Liver (tissue), 9 donors: ENCODE measurements around the gene RAVER2. TPM values are rescaled to one million over a fixed set of nuclear protein-coding genes. Genes with fewer than 3 reads are reported as not detected.

Experiments
- DNase-seq: peaks from one replicate; pipeline ENCODE4 v3.0.0-alpha.2; 2017; ENCODE audit warnings: low spot score
- H3K27ac ChIP-seq, 2 donors: one replicate each; pipeline ENCODE4 v1.7.0; 2013; ENCODE audit warnings: inconsistent platforms in 2 of 2, low read length in 2 of 2, control low read depth in 1 of 2, low read depth in 1 of 2, mild to moderate bottlenecking in 1 of 2
- H3K27me3 ChIP-seq, 4 donors: one replicate each; pipeline versions ENCODE4 v1.6.1 to v1.7.0; 2013; ENCODE audit warnings: low read length in 3 of 4, inconsistent platforms in 1 of 4, mild to moderate bottlenecking in 1 of 4, moderate library complexity in 1 of 4; ENCODE audit not compliant: control insufficient read depth in 4 of 4, insufficient read depth in 4 of 4
- H3K36me3 ChIP-seq, 4 donors: one replicate each; pipeline versions ENCODE4 v1.6.1 to v1.7.0; 2013; ENCODE audit warnings: low read length in 3 of 4, mild to moderate bottlenecking in 3 of 4, low read depth in 1 of 4, moderate library complexity in 1 of 4; ENCODE audit not compliant: control insufficient read depth in 4 of 4, insufficient read depth in 3 of 4
- H3K4me1 ChIP-seq, 4 donors: one replicate each; pipeline versions ENCODE4 v1.6.1 to v1.7.0; 2013; ENCODE audit warnings: low read length in 3 of 4, mild to moderate bottlenecking in 3 of 4, moderate library complexity in 1 of 4; ENCODE audit not compliant: control insufficient read depth in 4 of 4, insufficient read depth in 4 of 4
- H3K4me3 ChIP-seq, 3 donors: one replicate each; pipeline versions ENCODE4 v1.6.1 to v1.7.0; 2013; ENCODE audit warnings: low read length in 3 of 3, control low read depth in 1 of 3, low read depth in 1 of 3, mild to moderate bottlenecking in 1 of 3
- H3K9ac ChIP-seq, 2 donors: one replicate each; pipeline ENCODE4 v1.7.0; 2013; ENCODE audit warnings: low read length in 2 of 2, mild to moderate bottlenecking in 2 of 2, moderate library complexity in 2 of 2, control low read depth in 1 of 2, low read depth in 1 of 2
- H3K9me3 ChIP-seq, 4 donors: one replicate each; pipeline versions ENCODE4 v1.6.1 to v1.7.0; 2013; ENCODE audit warnings: low read length in 3 of 4; ENCODE audit not compliant: control insufficient read depth in 4 of 4
- ATF3 ChIP-seq: IDR thresholded peaks from 2 replicates; pipeline ENCODE4 v1.6.1; 2016; ENCODE audit warnings: antibody characterized with exemption
- EGR1 ChIP-seq, 2 donors: IDR thresholded peaks; 2 replicates each; pipeline ENCODE4 v1.6.1; 2016 to 2018; ENCODE audit warnings: antibody characterized with exemption in 2 of 2, low read depth in 2 of 2
- FOXA1 ChIP-seq: IDR thresholded peaks from 2 replicates; pipeline ENCODE4 v1.6.1; 2016; ENCODE audit warnings: antibody characterized with exemption
- FOXA2 ChIP-seq: IDR thresholded peaks from 2 replicates; pipeline ENCODE4 v1.6.1; 2016; ENCODE audit warnings: antibody characterized with exemption
- HNF4A ChIP-seq, 2 donors: conservative IDR thresholded peaks; 2 replicates each; pipeline ENCODE4 v1.6.1; 2016; ENCODE audit warnings: antibody characterized with exemption in 2 of 2, mild to moderate bottlenecking in 2 of 2
- JUND ChIP-seq, 2 donors: IDR thresholded peaks; 2 replicates each; pipeline ENCODE4 v1.6.1; 2016; ENCODE audit warnings: antibody characterized with exemption in 2 of 2
- MAX ChIP-seq: IDR thresholded peaks from 2 replicates; pipeline ENCODE4 v1.6.1; 2016; ENCODE audit warnings: antibody characterized with exemption
- NR2F2 ChIP-seq: IDR thresholded peaks from 2 replicates; pipeline ENCODE4 v1.6.1; 2016; ENCODE audit warnings: antibody characterized with exemption
- RAD21 ChIP-seq, 2 donors: IDR thresholded peaks; 2 replicates each; pipeline ENCODE4 v1.6.1; 2016; ENCODE audit warnings: antibody characterized with exemption in 2 of 2, mild to moderate bottlenecking in 2 of 2
- REST ChIP-seq: IDR thresholded peaks from 2 replicates; pipeline ENCODE4 v1.6.1; 2016; ENCODE audit warnings: antibody characterized with exemption, mild to moderate bottlenecking
- SP1 ChIP-seq: IDR thresholded peaks from 2 replicates; pipeline ENCODE4 v1.6.1; 2018; ENCODE audit warnings: antibody characterized with exemption, mild to moderate bottlenecking
- TAF1 ChIP-seq: conservative IDR thresholded peaks from 2 replicates; pipeline ENCODE4 v1.6.1; 2016; ENCODE audit warnings: antibody characterized with exemption, mild to moderate bottlenecking
- YY1 ChIP-seq: IDR thresholded peaks from 2 replicates; pipeline ENCODE4 v1.6.1; 2016; ENCODE audit warnings: antibody characterized with exemption, mild to moderate bottlenecking
- ZBTB33 ChIP-seq: IDR thresholded peaks from 2 replicates; pipeline ENCODE4 v1.6.1; 2016; ENCODE audit warnings: antibody characterized with exemption
- WGBS: extraction: QIAGEN DNeasy Blood & Tissue Kit; methylation state at CpG from one replicate; pipeline ENCODE4 v1.1.7; 2013; 5-methylcytosine and 5-hydroxymethylcytosine counted together
- polyA plus RNA-seq, 2 donors: library from polyadenylated mRNA; stranded (reverse) in 1 of 2; unstranded in 1 of 2; fragments of 200-250 nt in 1 of 2; fragments of >200 nt in 1 of 2; fragmentation: Nextera tagmentation in 1 of 2; extraction: Ambion mirVana in 1 of 2; gene quantifications; one replicate each; pipeline versions ENCODE4 v1.2.1 to v1.2.3, GENCODE V29; 2013 to 2015
- total RNA-seq, 2 donors: library from RNA; depleted of rRNA; stranded (reverse); fragments of >200 nt; gene quantifications; one replicate each; pipeline ENCODE4 v1.2.3, GENCODE V29; 2014
- donor health status: healthy.
- donor health status: healthy.
- donor health status: healthy.
- donor health status: healthy.
- donor health status: healthy.

RAVER2 gene
- total and polyA plus RNA-seq, 4 donors, result 0.40 to 6.7 (median 0.96) TPM

GRCh38 chr1:64745986-64746940 is 1.4 kb downstream of the RAVER2 start:
- DNase-seq, result no peak
- 71% methylated on average over 8 of the region's 8 CpGs for WGBS
- TF ChIP-seq RAD21 (IDR thresholded peaks at IDR 0.05), result no peak
- no peak for TF ChIP-seq YY1
- no peak for TF ChIP-seq MAX
- TF ChIP-seq REST, result no peak
- TF ChIP-seq SP1, result no peak
- no peak for TF ChIP-seq FOXA1
- no peak for TF ChIP-seq FOXA2
- no peak for TF ChIP-seq JUND (IDR thresholded peaks at IDR 0.05)
- no peak for TF ChIP-seq TAF1
- TF ChIP-seq ZBTB33, result no peak
- no peaks in the 10 kb centered on the region for H3K27me3 ChIP-seq
- H3K27ac ChIP-seq, result no peak overlapping the region
- H3K36me3 ChIP-seq, result no peaks in the 10 kb centered on the region
- peak overlapping the region in 1 of 3 donors; percentile 89 for H3K4me3 ChIP-seq
- H3K9me3 ChIP-seq, result no peaks in the 10 kb centered on the region
- peaks cover 7 to 14% (median 8%) of the 10 kb centered on the region in 4 donors for H3K4me1 ChIP-seq
- no peak overlapping the region for H3K9ac ChIP-seq

GRCh38 chr1:64748222-64748621 is 3.3 kb downstream of the RAVER2 start:
- 81% methylated on average over 3 of the region's 3 CpGs for WGBS
- Histone ChIP-seq H3K9ac (no peak overlapping the region), H3K9me3 (no peaks in the 10 kb centered on the region), H3K4me1 (peaks cover 7 to 14% (median 8%) of the 10 kb centered on the region in 4 donors), H3K27ac (no peak overlapping the region), H3K4me3 (no peak overlapping the region), H3K27me3 (peaks cover 0 to 4% (median 0%) of the 10 kb centered on the region in 4 donors), H3K36me3 (no peaks in the 10 kb centered on the region)
- DNase-seq, result no peak
- TF ChIP-seq EGR1 (IDR thresholded peaks at IDR 0.05; ENCODE audit: low read depth in 2 of 2) (no peak), NR2F2 (no peak), HNF4A (conservative IDR thresholded peaks at IDR 0.05) (no peak), ZBTB33 (no peak), FOXA1 (no peak), JUND (IDR thresholded peaks at IDR 0.05) (no peak), ATF3 (no peak)
